Measurements from ENCODE around the gene FEM1C. TPM values are rescaled to one million over a fixed set of nuclear protein-coding genes. Genes with fewer than 3 reads are reported as not detected.

FEM1C gene
- total RNA-seq, result 10.1 and 10.4 TPM in 2 replicates

GRCh38 chr5:115544436-115545350, at the start of gene FEM1C:
TSS of gene FEM1C (minus strand) at chr5:115544775. CDS start at chr5:115543493, 1,282 bp downstream.

Other genes starting within 250 kb of the FEM1C start
- gene CCDC112, start 248.1 kb downstream of the FEM1C start, total RNA-seq, result 6.5 and 8.7 TPM in 2 replicates
- gene TICAM2, start 57.7 kb upstream of the FEM1C start, total RNA-seq, result 4.5 and 5.2 TPM in 2 replicates
- gene TMED7, start 81.3 kb upstream of the FEM1C start, total RNA-seq, result 58.6 and 71.6 TPM in 2 replicates

Measured in bronchus fibroblast of lung (primary cell).